Measurements from ENCODE around the gene INSR. TPM values are rescaled to one million over a fixed set of nuclear protein-coding genes. Genes with fewer than 3 reads are reported as not detected.

INSR gene
- polyA plus RNA-seq, 1 of the 3 experiments (the other 2 are of a cell fraction) = 3.6 TPM

- no peak overlapping the region for H3K27ac ChIP-seq (ENCODE audit: low read depth in 2 of 2, low read length in 1 of 2)
- H3K4me3 ChIP-seq (ENCODE audit: low read depth in 2 of 2, low read length in 1 of 2) = no peak overlapping the region
- H3K4me1 ChIP-seq (ENCODE audit: control insufficient read depth in 1 of 2, insufficient read depth in 2 of 2, low read depth in 1 of 2, low read length in 1 of 2) = no peaks in the 10 kb centered on the region
- H3K9me3 ChIP-seq = no peaks in the 10 kb centered on the region
- WGBS (ENCODE audit: low lambda C conversion rate) = 8% methylated on average over 4 of the region's 4 CpGs
- no peak overlapping the region for H2AFZ ChIP-seq (ENCODE audit: low read depth)
- H3K9me2 ChIP-seq = no peaks in the 10 kb centered on the region
- H3K36me3 ChIP-seq (replicated peaks in 1 of 2; ENCODE audit: control insufficient read depth in 1 of 2, insufficient read depth in 2 of 2, low read length in 1 of 2) = no peaks in the 10 kb centered on the region
- H3F3A ChIP-seq (replicated peaks; ENCODE audit: insufficient read depth) = peaks cover 10% of the 10 kb centered on the region
- H3K9ac ChIP-seq = no peak overlapping the region
- H4K20me1 ChIP-seq (ENCODE audit: insufficient read depth) = no peaks in the 10 kb centered on the region
- H3K4me2 ChIP-seq = no peak overlapping the region
- DNase-seq = no peak
- peaks cover 4% of the 10 kb centered on the region; the same call in 1 of the 2 replicates for H3K27me3 ChIP-seq (ENCODE audit: insufficient read depth)
- CTCF ChIA-PET = no interaction called here
- H3K79me2 ChIP-seq (ENCODE audit: insufficient read depth) = no peaks in the 10 kb centered on the region
- POLR2A ChIA-PET = no interaction called here
- no peak for TF ChIP-seq TCF12 (IDR thresholded peaks at IDR 0.05)
- TF ChIP-seq EP300 (IDR thresholded peaks at IDR 0.05; ENCODE audit: borderline replicate concordance in 1 of 2, low read depth in 1 of 2, low read length in 1 of 2) = no peak
- TF ChIP-seq FOXJ3 (CRISPR knock-in tag; IDR thresholded peaks at IDR 0.05) = no peak
- no peak for TF ChIP-seq CHD2 (IDR thresholded peaks at IDR 0.05; ENCODE audit: low read length, partially characterized antibody)
- no peak for TF ChIP-seq JUND (IDR thresholded peaks at IDR 0.05)
- no peak for TF ChIP-seq FOXM1 (IDR thresholded peaks at IDR 0.05; ENCODE audit: low read depth)
- TF ChIP-seq RCOR1 (IDR thresholded peaks at IDR 0.05; ENCODE audit: low read length) = no peak
- TF ChIP-seq PBX3 (IDR thresholded peaks at IDR 0.05) = no peak
Observed at GRCh38 chr19:7063339-7063738, 230.9 kb downstream of the INSR start.

Other genes starting within 250 kb of the INSR start
- gene MBD3L2, start 245.1 kb downstream of the INSR start, polyA plus RNA-seq (2012; rRNA removed) = 0.10 and 0.12 TPM in 2 replicates
- 0.07 TPM in 1 of 2 replicates, not detected in the other for gene MBD3L3, start 235.7 kb downstream of the INSR start, polyA plus RNA-seq (2012; rRNA removed)
- gene ZNF557, start 224.7 kb downstream of the INSR start, polyA plus RNA-seq (2012; rRNA removed) = 2.3 and 2.8 TPM in 2 replicates
- 11.3 and 11.7 TPM in 2 replicates for gene ARHGEF18, start 54.5 kb upstream of the INSR start, polyA plus RNA-seq (2012; rRNA removed)
- gene PEX11G, start 194.6 kb upstream of the INSR start, polyA plus RNA-seq (2012; rRNA removed) = 6.1 and 6.4 TPM in 2 replicates
- gene ZNF358, start 221.7 kb upstream of the INSR start, polyA plus RNA-seq (2012; rRNA removed) = 29.7 and 49.3 TPM in 2 replicates
- 28.4 and 28.9 TPM in 2 replicates for gene MCOLN1, start 228.2 kb upstream of the INSR start, polyA plus RNA-seq (2012; rRNA removed)
- 40.5 and 90.5 TPM in 2 replicates for gene PNPLA6, start 241.3 kb upstream of the INSR start, polyA plus RNA-seq (2012; rRNA removed)